Panc1 (cell line): ENCODE measurements around the gene NDOR1. TPM values are rescaled to one million over a fixed set of nuclear protein-coding genes. Genes with fewer than 3 reads are reported as not detected.

ENCODE experiments used
- ATAC-seq: fragments of 200-7000 bp; cut with Tn5 transposase; 2 replicates; pipeline ENCODE4 v1.9.1; 2020; ENCODE audit warnings: mild to moderate bottlenecking, moderate library complexity
- BruUV-seq: library from RNA; stranded (reverse); fragments of 400-500 nt; replicated peaks from 2 replicates; lab custom pipeline; 2021; lab: Mats Ljungman, UMichigan
- CTCF ChIA-PET: fragments of 300-600 bp; sonication (Branson Sonifier 250); formaldehyde crosslinking; loops from one replicate; lab custom pipeline; 2022; ENCODE audit warnings: antibody characterized with exemption; lab: Charles Lee
- POLR2A ChIA-PET: fragments of 300-600 bp; sonication (Branson Sonifier 250); formaldehyde crosslinking; loops from one replicate; lab custom pipeline; 2022; ENCODE audit warnings: antibody characterized with exemption; lab: Charles Lee
- DNase-seq: peaks from one replicate; pipeline ENCODE4 v3.0.0-alpha.2; 2010; ENCODE audit warnings: low read depth, low spot score
- H3K27ac ChIP-seq: 2 replicates; pipeline ENCODE4 v1.5.1; 2011; ENCODE audit warnings: mild to moderate bottlenecking, low read length, inconsistent platforms
- H3K27me3 ChIP-seq: fragments of 200-500 bp; sonication (Bioruptor generic); 2 replicates; pipeline ENCODE4 v1.6.0; 2014; ENCODE audit warnings: low read length, inconsistent platforms; ENCODE audit not compliant: control insufficient read depth, insufficient read depth
- H3K36me3 ChIP-seq: fragments of 200-500 bp; sonication (Bioruptor generic); 2 replicates; pipeline ENCODE4 v1.5.1; 2014; ENCODE audit warnings: inconsistent platforms, mild to moderate bottlenecking, low read length, moderate library complexity; ENCODE audit not compliant: control insufficient read depth, insufficient read depth
- H3K4me1 ChIP-seq: 2 replicates; pipeline ENCODE4 v1.5.1; 2011; ENCODE audit warnings: inconsistent platforms, mild to moderate bottlenecking, low read length, moderate library complexity; ENCODE audit not compliant: control insufficient read depth, insufficient read depth
- H3K4me3 ChIP-seq, 2 experiments: 2 replicates each; pipeline ENCODE4 v1.5.1; 2011 to 2012; ENCODE audit warnings: low read depth in 2 of 2, low read length in 2 of 2, mild to moderate bottlenecking in 2 of 2, inconsistent platforms in 1 of 2, moderate library complexity in 1 of 2
- H3K9me3 ChIP-seq: fragments of 200-500 bp; sonication (Bioruptor generic); 2 replicates; pipeline ENCODE4 v1.5.1; 2014; ENCODE audit warnings: low read depth, mild to moderate bottlenecking, inconsistent platforms, low read length, moderate library complexity; ENCODE audit not compliant: control insufficient read depth, insufficient read depth
- CTCF ChIP-seq: fragments of 450-650 bp; IDR thresholded peaks from 2 replicates; pipeline ENCODE4 v1.5.1; 2017; ENCODE audit warnings: mild to moderate bottlenecking
- POLR2AphosphoS5 ChIP-seq: IDR thresholded peaks from 2 replicates; pipeline ENCODE4 v1.6.1; 2012; ENCODE audit warnings: mild to moderate bottlenecking, low read depth, low read length, moderate library complexity
- REST ChIP-seq, 2 experiments: IDR thresholded peaks; 2 replicates each; pipeline ENCODE4 v1.6.1; 2011 to 2012; ENCODE audit warnings: low read depth in 2 of 2, control low read depth in 1 of 2, low read length in 1 of 2, mild to moderate bottlenecking in 1 of 2, moderate library complexity in 1 of 2; ENCODE audit not compliant: insufficient read depth in 1 of 2
- SIN3A ChIP-seq: IDR thresholded peaks from 2 replicates; pipeline ENCODE4 v1.6.1; 2012; ENCODE audit warnings: low read depth, mild to moderate bottlenecking, low read length, moderate library complexity, borderline replicate concordance; ENCODE audit not compliant: insufficient read depth
- TCF7L2 ChIP-seq: IDR thresholded peaks from 2 replicates; pipeline ENCODE4 v1.6.1; 2011; ENCODE audit warnings: mild to moderate bottlenecking, low read depth, low read length, inconsistent platforms
- in situ Hi-C: cut with HindIII; loops from 2 replicates; pipeline ENCODE4 v1.10.0; 2016; ENCODE audit warnings: low sequenced_read_pairs, low pct_unique_long_range_greater_than_20kb
- intact Hi-C: fragments of 100-400 bp; cut with micrococcal nuclease; formaldehyde crosslinking; loops from one replicate; pipeline ENCODE4 v1.10.0; 2022; ENCODE audit not compliant: unreplicated experiment
- total RNA-seq: library from RNA; stranded (reverse); gene quantifications from one replicate; pipeline ENCODE4 v1.2.1, GENCODE V29; 2021; ENCODE audit not compliant: unreplicated experiment

NDOR1 gene
- total RNA-seq, 1 experiment from 2014 or later = 15.6 TPM

- Histone ChIP-seq H3K4me1 (peaks cover 16% of the 10 kb centered on the region), H3K4me3 (peak overlapping the region; percentile 58 to 72), H3K27ac (peak overlapping the region; percentile 77), H3K9me3 (no peaks in the 10 kb centered on the region), H3K36me3 (no peaks in the 10 kb centered on the region; the same call in 1 of the 2 replicates), H3K27me3 (no peaks in the 10 kb centered on the region)
- no peak for DNase-seq
- peak; percentile 14; the same call in 1 of the 2 replicates for ATAC-seq
- intact Hi-C loops (no loop called here), in situ Hi-C loops (no loop called here)
- POLR2A ChIA-PET = interaction anchor here (0.6 to 1.6 kb wide), 3 partner anchors 11 to 97 kb away, joined by 4 to 17 read pairs (median 4); no protein-coding TSS in a partner anchor
- TF ChIP-seq POLR2AphosphoS5 (no peak), CTCF (no peak), TCF7L2 (no peak), SIN3A (no peak), REST (IDR thresholded peaks at IDR 0.05; ENCODE audit: insufficient read depth in 1 of 2, low read depth in 2 of 2, low read length in 1 of 2) (no peak)
- CTCF ChIA-PET = no interaction called here
- no TSS peak for BruUV-seq
Measured at GRCh38 chr9:137253717-137254623, 48.5 kb downstream of the NDOR1 start.

- ATAC-seq (peak; percentile 91), DNase-seq (no peak)
- intact Hi-C loops (no loop called here), in situ Hi-C loops (no loop called here)
- POLR2A ChIA-PET = interaction anchor here (0.6 to 1.6 kb wide), 2 partner anchors 12 to 14 kb away, joined by 4 read pairs; no protein-coding TSS in a partner anchor
- H3K4me1 ChIP-seq = peaks cover 16% of the 10 kb centered on the region
- BruUV-seq = no TSS peak
- no peaks in the 10 kb centered on the region for H3K27me3 ChIP-seq
- H3K27ac ChIP-seq = peak within 1 kb of the TSS; percentile 82
- CTCF ChIA-PET = no interaction called here
- peak within 1 kb of the TSS; percentile 72 to 78 for H3K4me3 ChIP-seq
- H3K9me3 ChIP-seq = no peaks in the 10 kb centered on the region
- H3K36me3 ChIP-seq = peaks cover 3% of the 10 kb centered on the region; the same call in 1 of the 2 replicates
- TF ChIP-seq SIN3A (peak; percentile 54; the same call in 1 of the 2 replicates), REST (IDR thresholded peaks at IDR 0.05; ENCODE audit: insufficient read depth in 1 of 2, low read depth in 2 of 2, low read length in 1 of 2) (no peak), TCF7L2 (no peak), POLR2AphosphoS5 (no peak; the same call in 1 of the 2 replicates), CTCF (no peak)
Measured at GRCh38 chr9:137254624-137255447, 49.3 kb downstream of the NDOR1 start, which contains the start of gene NELFB. Gene NELFB (plus strand): TSS chr9:137255327.
